ENCODE data around the gene KRT73. TPM values are rescaled to one million over a fixed set of nuclear protein-coding genes. Genes with fewer than 3 reads are reported as not detected.

KRT73 gene
- total RNA-seq, 2 experiments from 2014 or later: 67.2 to 69.7 TPM

DNA sequence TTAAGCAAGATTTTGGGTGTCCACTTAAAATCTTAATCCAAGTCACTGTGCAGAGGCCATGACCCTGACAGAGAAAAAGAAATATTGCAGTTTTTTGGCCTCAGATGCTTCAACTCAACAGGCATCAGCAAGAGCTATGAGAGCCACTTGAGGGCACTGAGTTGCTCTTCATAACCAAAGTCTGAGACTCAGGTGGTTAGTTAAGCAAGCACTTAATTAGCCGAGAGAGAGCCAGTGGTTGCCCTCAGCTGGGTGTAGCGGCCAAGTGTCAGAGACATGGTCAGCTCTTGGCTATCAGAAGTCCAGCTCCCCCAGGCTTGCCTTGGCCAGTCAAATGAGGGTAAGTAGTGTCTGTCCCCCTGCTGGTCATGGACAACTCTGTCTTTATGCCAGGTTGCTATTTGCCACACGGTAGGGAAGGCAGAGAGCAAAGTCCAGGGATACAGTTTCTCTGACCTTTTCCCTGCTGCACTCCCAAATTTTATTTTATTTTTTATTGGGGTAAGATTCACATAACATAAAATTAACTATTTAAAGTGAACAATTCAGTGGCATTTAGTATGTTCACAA, 56.4 kb downstream of the KRT73 start:
- peaks cover 31% of the 10 kb centered on the region for H3K27me3 Mint-ChIP-seq
- no peak for ATAC-seq (ENCODE audit: poor library complexity)
- DNase-seq: no peak
- intact Hi-C loops (cut with DNase I, micrococcal nuclease): no loop called here
- H3K9me3 ChIP-seq (ENCODE audit: control insufficient read depth in 1 of 2, insufficient read depth in 1 of 2, low read length in 2 of 2): no peaks in the 10 kb centered on the region
- no peak overlapping the region for H3K4me3 Mint-ChIP-seq
- peaks cover 2 to 16% of the 10 kb centered on the region in 2 experiments for H3K27me3 ChIP-seq (ENCODE audit: control insufficient read depth in 1 of 2, insufficient read depth in 2 of 2, low read length in 2 of 2)
- peaks cover 3% of the 10 kb centered on the region for H3K4me1 ChIP-seq (ENCODE audit: insufficient read depth, low read length)
- ChIA-PET POLR2A (no interaction called here), CTCF (no interaction called here)
- no peaks in the 10 kb centered on the region for H3K36me3 ChIP-seq (ENCODE audit: insufficient read depth, low read length)
- no peaks in the 10 kb centered on the region for H3K9me3 Mint-ChIP-seq
- no peak overlapping the region for H3K27ac Mint-ChIP-seq
- H3K27ac ChIP-seq (ENCODE audit: low read depth in 1 of 2, low read length in 2 of 2): no peak overlapping the region
- TF ChIP-seq, protein P1, sequence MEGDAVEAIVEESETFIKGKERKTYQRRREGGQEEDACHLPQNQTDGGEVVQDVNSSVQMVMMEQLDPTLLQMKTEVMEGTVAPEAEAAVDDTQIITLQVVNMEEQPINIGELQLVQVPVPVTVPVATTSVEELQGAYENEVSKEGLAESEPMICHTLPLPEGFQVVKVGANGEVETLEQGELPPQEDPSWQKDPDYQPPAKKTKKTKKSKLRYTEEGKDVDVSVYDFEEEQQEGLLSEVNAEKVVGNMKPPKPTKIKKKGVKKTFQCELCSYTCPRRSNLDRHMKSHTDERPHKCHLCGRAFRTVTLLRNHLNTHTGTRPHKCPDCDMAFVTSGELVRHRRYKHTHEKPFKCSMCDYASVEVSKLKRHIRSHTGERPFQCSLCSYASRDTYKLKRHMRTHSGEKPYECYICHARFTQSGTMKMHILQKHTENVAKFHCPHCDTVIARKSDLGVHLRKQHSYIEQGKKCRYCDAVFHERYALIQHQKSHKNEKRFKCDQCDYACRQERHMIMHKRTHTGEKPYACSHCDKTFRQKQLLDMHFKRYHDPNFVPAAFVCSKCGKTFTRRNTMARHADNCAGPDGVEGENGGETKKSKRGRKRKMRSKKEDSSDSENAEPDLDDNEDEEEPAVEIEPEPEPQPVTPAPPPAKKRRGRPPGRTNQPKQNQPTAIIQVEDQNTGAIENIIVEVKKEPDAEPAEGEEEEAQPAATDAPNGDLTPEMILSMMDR (IDR thresholded peaks at IDR 0.05): no peak
- H3K4me1 Mint-ChIP-seq (ENCODE audit: low read depth): no peaks in the 10 kb centered on the region
- H3K4me3 ChIP-seq (ENCODE audit: low read length): no peak overlapping the region
- no peaks in the 10 kb centered on the region for H3K36me3 Mint-ChIP-seq (ENCODE audit: low read depth)

DNA sequence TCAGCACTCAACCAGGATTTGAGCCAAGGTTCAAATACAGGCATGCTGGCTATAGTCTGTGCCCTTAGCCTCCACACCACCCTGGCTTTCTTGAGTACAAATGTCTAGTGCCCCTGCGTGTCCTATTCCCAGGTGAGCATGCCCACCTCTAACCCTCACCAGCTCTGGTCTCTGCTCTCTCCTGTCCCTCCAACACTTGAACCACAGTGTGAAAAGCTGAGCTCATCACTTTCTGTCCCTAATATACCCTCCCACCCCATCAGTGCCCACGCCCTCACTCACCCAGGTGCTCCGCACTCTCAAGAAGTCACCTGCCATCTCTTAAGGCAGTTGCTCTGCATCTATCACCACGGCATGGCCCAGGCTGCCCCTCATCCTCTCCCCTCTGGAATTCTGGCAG, 58.4 kb downstream of the KRT73 start:
- no peak overlapping the region for H3K27ac Mint-ChIP-seq
- Histone ChIP-seq H3K36me3 (ENCODE audit: insufficient read depth, low read length) (no peaks in the 10 kb centered on the region), H3K9me3 (ENCODE audit: control insufficient read depth in 1 of 2, insufficient read depth in 1 of 2, low read length in 2 of 2) (no peaks in the 10 kb centered on the region), H3K27ac (ENCODE audit: low read depth in 1 of 2, low read length in 2 of 2) (no peak overlapping the region), H3K4me1 (ENCODE audit: insufficient read depth, low read length) (peaks cover 5% of the 10 kb centered on the region), H3K27me3 (ENCODE audit: control insufficient read depth in 1 of 2, insufficient read depth in 2 of 2, low read length in 2 of 2) (peaks cover 2 to 16% of the 10 kb centered on the region in 2 experiments), H3K4me3 (ENCODE audit: low read length) (no peak overlapping the region)
- POLR2A ChIA-PET: interaction anchor here (0.5 kb wide), 1 partner anchor 8 kb away, joined by 3 read pairs; no protein-coding TSS in a partner anchor
- TF ChIP-seq, protein P1 (IDR thresholded peaks at IDR 0.05): no peak
- DNase-seq (peak in 1 of 14 experiments; percentile 27), ATAC-seq (ENCODE audit: poor library complexity) (no peak)
- no peaks in the 10 kb centered on the region for H3K4me1 Mint-ChIP-seq (ENCODE audit: low read depth)
- H3K9me3 Mint-ChIP-seq: no peaks in the 10 kb centered on the region
- no peak overlapping the region for H3K4me3 Mint-ChIP-seq
- CTCF ChIA-PET: no interaction called here
- no peaks in the 10 kb centered on the region for H3K36me3 Mint-ChIP-seq (ENCODE audit: low read depth)
- peaks cover 24% of the 10 kb centered on the region for H3K27me3 Mint-ChIP-seq
- intact Hi-C loops (cut with DNase I, micrococcal nuclease): no loop called here

DNA sequence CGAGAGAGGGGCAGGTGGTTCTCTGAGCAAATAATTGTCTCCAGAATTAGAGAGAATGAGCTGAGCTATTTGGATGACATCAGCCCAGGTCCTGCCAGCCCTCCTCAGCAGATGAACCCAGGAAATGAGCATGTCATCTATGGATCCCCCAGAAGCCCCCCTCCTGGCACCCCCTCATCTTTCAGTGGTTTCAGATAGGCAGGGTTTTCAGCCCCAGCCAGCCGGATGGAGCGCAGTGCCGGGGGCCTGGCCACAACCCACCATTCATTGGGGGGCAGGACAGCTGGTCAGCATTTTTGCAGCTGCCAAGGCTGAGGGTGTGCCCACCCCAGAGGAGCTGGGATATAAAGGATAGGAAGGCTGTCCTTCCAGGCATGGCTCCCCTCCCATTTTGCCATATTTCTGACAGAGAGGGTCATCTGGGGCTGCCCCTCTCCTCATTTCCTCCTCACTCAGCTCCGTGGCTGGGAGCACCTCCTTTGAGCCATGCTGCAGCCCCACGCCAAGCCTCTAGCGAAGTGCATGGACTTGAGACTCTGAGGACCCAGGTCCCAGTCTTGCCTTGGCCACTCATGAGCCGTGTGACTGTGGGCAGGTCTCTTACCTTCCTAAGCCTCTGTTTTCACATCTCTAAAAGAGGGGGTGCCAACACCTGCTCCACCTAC, 59.4 kb downstream of the KRT73 start:
- no peak overlapping the region for H3K27ac Mint-ChIP-seq
- ChIA-PET POLR2A (no interaction called here), CTCF (no interaction called here)
- H3K36me3 Mint-ChIP-seq (ENCODE audit: low read depth): no peaks in the 10 kb centered on the region
- DNase-seq (peak in 1 of 14 experiments; percentile 28), ATAC-seq (ENCODE audit: poor library complexity) (no peak)
- intact Hi-C loops (cut with DNase I, micrococcal nuclease): no loop called here
- no peaks in the 10 kb centered on the region for H3K36me3 ChIP-seq (ENCODE audit: insufficient read depth, low read length)
- no peak overlapping the region for H3K4me3 Mint-ChIP-seq
- H3K4me1 Mint-ChIP-seq (ENCODE audit: low read depth): no peaks in the 10 kb centered on the region
- no peaks in the 10 kb centered on the region for H3K9me3 ChIP-seq (ENCODE audit: control insufficient read depth in 1 of 2, insufficient read depth in 1 of 2, low read length in 2 of 2)
- peaks cover 5% of the 10 kb centered on the region for H3K4me1 ChIP-seq (ENCODE audit: insufficient read depth, low read length)
- TF ChIP-seq, protein P1 (IDR thresholded peaks at IDR 0.05): no peak
- no peaks in the 10 kb centered on the region for H3K9me3 Mint-ChIP-seq
- no peak overlapping the region for H3K27ac ChIP-seq (ENCODE audit: low read depth in 1 of 2, low read length in 2 of 2)
- no peak overlapping the region for H3K4me3 ChIP-seq (ENCODE audit: low read length)
- peaks cover 19% of the 10 kb centered on the region for H3K27me3 Mint-ChIP-seq
- peaks cover 2 to 6% of the 10 kb centered on the region in 2 experiments for H3K27me3 ChIP-seq (ENCODE audit: control insufficient read depth in 1 of 2, insufficient read depth in 2 of 2, low read length in 2 of 2)

Other genes starting within 250 kb of the KRT73 start
- not detected for gene KRT84, start 232.9 kb downstream of the KRT73 start, total RNA-seq
- not detected for gene KRT82, start 212.2 kb downstream of the KRT73 start, total RNA-seq
- gene KRT75, start 184.2 kb downstream of the KRT73 start, total RNA-seq: not detected
- gene KRT6B, start 166.4 kb downstream of the KRT73 start, total RNA-seq: not detected
- not detected for gene KRT6C, start 144.8 kb downstream of the KRT73 start, total RNA-seq
- not detected for gene KRT6A, start 125.3 kb downstream of the KRT73 start, total RNA-seq
- under 1 TPM; 0.60 to 0.81 TPM for gene KRT5, start 98.2 kb downstream of the KRT73 start, total RNA-seq
- not detected for gene KRT71, start 65.4 kb downstream of the KRT73 start, total RNA-seq
- under 1 TPM; 0.30 to 0.34 TPM for gene KRT74, start 44.7 kb downstream of the KRT73 start, total RNA-seq
- gene KRT72, start 17.1 kb downstream of the KRT73 start, total RNA-seq: 10 to 100 TPM; 82.2 to 83.4 TPM
- 1 to 10 TPM; 1.7 to 2.1 TPM for gene KRT2, start 33.7 kb upstream of the KRT73 start, total RNA-seq
- 1 to 10 TPM; 3.9 to 4.0 TPM for gene KRT1, start 61.8 kb upstream of the KRT73 start, total RNA-seq
- gene KRT77, start 85.0 kb upstream of the KRT73 start, total RNA-seq: under 1 TPM; 0.11 to 0.20 TPM
- not detected for gene KRT76, start 158.8 kb upstream of the KRT73 start, total RNA-seq
- not detected for gene KRT3, start 177.6 kb upstream of the KRT73 start, total RNA-seq
- gene KRT4, start 195.6 kb upstream of the KRT73 start, total RNA-seq: not detected
- gene KRT79, start 215.8 kb upstream of the KRT73 start, total RNA-seq: not detected
- not detected for gene KRT78, start 230.4 kb upstream of the KRT73 start, total RNA-seq

Measured in CD4-positive, alpha-beta T cell (primary cell).